HG02852 (cell line): ENCODE measurements around the gene POLL.

Source experiments
- ATAC-seq: cut with Tn5 transposase; IDR thresholded peaks from one replicate; pipeline ENCODE4 v1.9.1; 2021; ENCODE audit warnings: mild to moderate bottlenecking, moderate library complexity; ENCODE audit not compliant: unreplicated experiment

The POLL gene

DNA sequence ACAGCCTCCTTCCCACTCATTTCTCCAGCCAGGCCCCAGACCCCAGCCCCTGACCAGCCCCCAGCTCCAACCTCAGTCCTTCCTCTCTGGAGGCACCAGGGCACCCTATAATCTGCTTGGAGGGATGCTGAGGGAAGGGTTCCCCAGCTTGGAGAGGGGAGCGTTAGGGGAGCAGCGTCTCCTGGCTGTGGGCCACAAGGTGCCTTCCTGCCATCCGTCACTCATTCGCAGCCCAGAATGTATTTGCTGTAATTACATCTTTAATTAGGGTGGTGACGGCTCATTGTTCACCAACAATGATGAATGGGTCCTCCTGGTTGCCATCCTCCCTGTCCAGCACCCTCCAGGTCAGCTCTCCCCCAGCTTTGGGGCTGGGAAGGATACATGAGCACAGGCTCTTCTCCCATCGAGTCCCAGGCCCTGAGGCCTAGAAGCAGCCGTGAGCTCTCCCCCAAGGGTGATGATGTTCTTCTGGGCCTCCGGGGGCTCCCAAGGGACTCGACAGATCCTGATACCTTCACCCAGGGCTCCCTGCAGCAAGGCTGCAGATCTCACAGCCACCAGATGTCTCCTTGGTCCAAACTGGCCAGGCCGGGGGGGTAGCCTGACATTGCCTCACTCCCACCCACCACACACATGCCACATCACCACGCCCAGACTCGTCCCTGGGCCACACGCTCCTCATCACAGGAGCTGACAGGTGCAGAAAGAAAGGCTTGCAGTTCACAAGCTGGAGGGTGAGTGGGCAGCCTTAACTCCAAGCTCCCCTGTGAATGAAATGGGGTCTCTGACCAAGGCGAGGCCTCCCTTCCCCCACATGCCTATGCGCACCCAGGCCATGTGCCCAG is 26.8 kb downstream of the POLL start:
- no peak for ATAC-seq

DNA sequence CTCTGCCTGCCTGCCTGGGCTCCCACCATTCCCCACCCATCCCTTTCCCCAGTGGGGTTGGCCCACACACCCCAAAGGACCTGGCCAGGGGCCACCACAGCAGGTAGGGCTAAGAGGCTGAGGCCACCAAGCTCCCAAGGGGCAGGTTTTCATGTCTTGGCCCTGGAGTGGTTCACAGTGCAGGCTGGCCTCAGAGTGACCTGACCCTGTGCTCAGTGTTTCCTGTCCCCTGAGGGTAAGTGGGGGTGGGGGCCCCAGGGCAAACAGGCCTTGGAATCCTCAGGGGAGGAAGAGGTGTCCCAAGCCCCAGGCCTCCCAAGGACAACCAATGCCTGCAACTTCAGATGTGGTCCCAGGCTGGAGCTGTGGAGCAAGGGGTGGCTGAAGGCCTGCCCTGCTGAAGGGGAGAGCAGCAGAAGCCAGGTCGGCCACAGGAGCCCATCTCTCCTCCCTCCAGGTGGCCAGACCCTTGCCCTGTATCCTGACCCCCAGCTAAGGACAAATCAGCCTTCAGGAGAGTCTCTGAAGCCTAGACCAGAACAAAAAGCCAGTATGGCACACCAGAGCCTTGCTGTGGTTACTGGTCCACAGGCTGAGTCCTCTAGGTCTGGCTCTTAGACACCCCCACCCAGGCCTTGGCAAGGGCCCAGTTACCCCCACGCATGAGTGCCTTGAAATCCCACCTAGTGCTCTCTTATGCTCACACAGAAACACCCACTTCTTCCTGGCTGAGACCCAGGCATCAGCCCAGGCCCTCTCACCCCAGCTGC is 27.6 kb downstream of the POLL start:
- no peak for ATAC-seq

DNA sequence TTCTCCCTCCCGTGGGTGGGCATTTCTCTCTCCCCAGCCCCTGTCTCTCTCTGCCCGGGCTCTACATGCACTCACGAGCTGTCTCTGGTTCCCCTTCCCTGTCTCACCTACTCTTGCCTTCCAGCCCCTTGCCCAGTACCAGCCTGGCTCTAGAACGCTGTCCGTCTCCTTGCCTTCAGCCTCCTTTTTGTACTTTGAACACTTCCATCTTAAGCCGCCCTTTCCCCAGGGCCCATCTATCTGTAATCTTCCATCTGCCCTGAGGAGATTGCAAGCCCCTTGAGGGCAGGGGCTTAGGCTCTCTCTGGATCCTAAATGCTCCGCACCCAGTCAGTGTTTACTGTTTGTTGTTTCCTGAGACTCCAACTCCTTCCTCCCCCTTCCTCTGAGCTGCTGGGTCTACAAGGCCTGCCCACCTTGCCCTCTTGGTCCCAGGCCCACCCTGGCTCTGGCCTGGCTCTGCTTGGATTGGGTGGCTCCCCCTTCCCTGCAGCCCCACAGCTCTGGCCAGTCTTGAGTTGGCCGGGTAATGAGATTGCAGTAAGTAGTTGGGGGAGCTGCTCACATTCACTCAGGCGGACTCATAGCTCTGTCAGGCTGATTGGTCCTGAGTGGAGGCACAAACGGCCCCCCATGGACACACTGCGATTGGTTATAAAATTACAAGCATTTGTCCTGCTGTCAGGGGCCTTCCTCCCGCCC is 28.3 kb downstream of the POLL start:
- ATAC-seq = no peak

DNA sequence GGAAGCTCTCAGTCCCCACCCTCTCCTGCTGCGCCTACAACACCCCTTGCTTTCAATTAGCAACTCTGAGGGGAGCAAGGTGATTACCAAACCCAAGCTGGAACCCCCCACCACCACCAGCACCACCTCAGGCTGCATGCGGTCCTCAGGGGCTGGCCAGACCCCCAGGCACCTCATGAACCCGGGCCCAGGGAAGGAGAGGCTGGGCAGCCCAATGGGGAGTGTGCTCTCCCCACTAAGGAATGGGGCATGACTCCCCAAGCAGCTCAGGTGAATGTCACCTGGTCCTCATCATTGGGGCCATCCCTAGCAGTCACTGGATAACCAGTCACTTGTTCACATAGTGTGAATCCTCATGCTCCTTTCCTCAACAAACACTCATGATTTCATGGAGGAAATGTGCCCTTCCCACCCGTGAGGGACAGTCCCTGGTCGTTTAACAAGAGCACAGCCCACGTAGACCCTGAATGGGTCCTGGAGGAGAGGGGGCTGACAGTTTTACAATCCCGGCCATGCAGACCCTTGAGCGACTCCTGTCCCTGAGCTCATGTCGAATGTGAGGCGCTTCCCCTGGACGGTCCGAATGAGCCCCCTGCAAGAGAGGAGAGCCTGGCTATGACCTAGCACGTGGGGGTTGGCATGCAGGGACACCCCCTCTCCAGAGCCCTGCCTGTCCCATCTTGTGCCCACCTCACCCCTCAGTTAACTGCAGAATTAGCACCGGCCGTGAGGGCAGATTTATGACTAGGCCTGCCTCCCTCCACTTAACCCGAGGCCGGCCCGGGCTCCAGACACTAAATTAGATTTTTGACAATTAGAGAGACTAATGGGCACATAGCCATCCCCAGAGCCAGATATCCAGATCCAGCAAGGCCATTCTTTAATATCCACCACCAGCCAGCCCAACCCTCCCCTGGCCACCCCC is 29.1 kb downstream of the POLL start:
- ATAC-seq = no peak

DNA sequence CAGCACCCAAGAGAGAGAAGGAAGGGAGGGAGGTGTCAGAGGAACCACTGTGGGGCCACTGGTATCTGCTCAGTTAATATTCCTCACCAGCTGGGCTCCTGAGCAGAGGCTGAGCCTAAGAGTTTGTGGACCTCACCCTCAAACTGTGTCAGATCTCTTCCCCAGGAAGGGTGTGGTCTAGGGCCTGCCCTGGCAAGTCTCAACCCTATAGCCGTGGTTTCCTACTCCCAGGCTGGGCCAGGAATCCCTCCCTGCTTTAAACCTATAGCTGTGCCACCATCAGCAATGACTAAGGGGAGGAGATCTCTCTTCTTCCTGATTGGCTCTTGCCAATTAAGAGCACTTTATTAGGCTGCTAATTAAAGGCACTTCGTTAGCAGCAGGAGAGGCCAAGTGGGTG is 29.9 kb downstream of the POLL start:
- ATAC-seq = no peak

DNA sequence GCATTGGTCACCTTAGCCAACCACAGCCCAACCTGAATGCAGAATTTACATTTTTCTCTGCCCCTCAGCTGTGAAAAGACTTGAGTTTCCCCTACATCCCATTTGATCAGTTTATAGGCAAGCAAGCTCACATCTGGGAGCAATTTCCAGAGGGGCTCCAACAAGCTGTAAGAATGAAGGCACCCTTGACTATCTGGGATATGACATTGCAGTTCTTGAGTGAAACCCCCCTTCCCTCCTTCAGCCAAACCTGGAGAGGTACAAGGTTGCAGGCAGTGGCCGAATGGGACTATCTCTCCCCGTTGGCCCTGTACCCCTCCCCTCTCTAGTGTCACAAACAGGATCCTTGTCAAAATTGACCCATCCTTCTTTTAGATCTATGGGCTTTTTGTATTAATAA is 30.5 kb downstream of the POLL start:
- ATAC-seq = no peak

DNA sequence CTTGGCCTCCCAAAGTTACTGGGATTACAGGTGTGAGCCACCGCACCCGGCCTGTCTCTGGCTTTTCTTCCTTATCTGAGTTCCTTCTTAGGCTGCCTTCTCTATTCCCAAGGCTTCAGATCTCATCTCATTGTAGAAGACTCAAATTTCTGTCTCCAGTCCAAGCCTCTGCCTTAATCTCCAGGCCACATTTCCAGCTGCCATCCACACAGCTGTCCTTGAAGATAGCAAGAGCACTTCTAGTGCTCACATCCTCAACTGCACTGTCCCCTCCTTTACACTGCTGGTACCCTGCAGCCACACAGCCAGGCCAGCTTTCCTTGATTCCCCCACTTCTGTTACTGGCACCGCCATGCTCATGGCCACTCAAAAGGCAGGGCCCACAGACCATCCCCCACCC is 35.6 kb downstream of the POLL start:
- no peak for ATAC-seq

DNA sequence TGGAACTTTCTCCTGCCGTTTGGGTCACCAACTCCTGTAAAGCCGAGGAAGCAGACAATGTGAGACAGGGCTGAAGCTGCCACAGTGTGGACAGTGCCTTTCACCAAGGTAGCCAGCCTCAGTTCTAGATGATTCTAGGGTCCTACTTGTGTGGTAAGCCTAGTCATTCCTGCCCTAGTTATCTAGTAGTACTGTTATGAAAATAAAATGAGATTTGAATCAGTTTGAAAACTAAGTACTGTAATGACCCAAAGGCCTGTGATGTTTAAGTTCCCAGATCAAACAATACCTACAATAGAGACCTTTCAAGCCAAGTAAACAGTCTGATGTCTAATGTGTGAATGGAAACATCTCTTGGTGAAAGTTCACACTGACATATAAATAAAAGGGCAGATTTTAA is 37.1 kb downstream of the POLL start:
- no peak for ATAC-seq

DNA sequence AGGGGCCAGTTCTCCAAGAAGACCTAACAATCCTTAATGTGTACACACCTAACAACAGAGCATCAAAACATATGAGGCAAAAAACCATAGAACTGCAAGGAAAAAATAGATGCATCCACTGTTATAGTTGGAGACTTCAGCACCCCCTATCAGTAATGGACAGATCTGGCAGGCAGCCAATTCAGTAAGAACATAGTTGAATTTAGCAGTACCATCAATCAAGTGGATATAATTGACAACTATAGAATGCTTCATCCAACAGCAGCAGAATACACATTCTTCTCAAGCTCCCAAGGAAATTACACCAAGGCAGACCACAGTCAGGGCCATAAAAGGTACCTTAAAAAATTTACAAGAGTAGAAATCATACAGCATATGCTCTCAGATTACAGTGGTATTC is 42.2 kb downstream of the POLL start:
- no peak for ATAC-seq

DNA sequence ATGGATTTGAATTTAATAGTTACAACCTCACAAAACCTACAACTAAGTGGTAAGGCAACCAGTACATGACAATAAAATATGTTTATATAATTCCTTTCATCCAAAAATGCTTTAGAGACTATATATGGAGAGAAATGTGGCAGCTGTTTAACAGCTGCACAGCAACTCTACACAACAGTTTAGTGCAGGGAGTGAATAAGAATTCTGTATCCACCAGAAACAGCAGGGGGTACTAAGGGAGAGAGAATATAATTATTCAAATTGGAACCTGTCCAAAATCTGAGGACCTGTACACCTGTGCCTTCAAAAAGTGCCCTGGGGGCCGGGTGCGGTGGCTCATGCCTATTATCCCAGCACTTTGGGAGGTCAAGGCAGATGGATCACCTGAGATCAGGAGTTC is 49.6 kb downstream of the POLL start:
- no peak for ATAC-seq

DNA sequence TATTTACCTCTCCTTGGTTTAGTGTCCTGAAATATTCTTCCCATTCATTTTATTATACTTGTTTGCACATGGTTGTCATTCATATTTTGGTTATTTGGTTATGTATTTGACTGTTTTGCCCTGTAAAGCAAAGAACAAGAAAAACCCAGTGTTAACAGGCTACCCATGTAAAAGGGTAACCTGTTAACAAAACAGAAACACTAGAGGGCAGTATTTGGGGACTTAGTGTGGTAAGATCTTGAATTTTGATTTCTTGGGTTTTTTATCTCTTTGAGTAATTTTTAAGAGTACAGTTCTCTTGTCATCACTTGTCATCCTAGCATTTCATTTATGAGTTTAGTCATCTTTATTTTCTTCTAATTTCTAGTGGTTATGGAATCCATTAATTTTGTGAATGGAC is 51.3 kb downstream of the POLL start:
- ATAC-seq = no peak

DNA sequence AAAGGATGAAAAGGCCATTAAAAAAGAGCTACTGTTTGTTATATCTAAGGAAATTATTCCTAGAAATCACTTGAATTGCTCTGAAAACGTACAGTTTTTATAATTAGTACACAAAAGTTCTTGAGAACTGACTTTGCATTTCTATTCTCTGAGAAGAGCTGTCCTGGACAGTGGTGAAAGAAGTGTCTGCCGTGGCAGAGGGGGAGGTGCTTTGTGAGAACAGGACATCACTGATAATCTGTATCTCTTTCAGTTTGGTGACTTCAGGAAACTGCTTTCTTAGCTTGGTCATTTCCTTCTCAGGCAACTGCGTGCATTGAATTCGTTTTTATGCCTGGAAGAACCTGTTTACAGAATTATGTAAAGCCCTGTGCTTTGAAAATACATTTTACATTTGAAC is 52.1 kb downstream of the POLL start:
- no peak for ATAC-seq

DNA sequence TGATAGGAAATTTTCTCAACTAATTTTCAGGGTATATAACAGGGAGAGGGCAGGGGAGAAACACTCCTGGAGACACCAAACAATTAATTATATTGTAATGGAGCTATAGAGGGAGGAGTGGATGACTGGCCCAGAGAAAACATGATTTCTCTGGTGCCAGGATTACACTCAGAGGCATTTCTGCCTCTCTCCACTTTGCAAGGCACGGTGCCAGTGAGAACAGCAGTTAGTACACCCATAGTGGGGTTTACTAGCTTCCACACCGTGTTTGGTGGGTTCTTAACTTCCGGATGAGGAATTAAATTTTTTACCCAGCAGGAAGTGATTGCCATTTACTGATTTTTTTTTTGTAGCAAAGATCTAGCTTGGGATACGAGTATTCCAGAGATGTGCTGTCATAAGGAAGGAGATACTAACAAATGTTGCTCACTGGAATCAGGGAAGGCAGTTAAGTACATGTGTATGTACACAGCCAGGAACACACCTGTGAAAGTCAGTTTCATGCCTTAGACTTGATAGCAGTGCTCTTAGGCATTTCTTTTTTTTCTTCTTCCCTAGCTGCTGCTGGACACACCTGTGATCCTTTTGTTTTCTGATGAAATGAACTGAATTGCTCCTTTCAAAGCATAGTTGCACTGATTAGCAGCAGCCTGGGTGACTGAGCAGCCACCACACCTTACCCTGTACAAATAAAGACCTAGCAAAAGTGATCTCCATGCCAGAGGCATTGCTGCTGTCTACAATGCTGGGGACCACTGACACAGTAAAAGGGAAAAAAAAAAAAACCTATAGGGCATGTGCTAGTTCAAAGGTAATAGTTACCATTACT is 58.1 kb downstream of the POLL start:
- no peak for ATAC-seq

DNA sequence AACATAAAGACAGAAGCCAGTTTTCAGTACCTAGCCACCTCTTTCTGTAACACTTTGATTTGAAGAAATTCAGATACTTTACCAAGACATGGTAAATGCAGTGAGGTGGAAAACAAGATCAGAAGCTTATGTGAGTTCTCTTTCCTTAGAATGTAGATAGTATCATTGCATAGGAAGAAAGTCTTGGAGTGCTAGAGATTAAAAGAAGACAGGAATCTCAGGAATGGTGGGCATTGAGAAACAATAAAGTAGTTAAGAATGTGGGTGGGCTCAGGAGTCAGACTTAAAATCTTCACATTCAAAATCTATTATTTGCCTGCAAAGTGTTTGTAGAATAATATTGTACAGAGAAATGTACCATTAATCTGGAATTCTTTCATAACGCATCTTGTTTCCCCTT is 58.9 kb downstream of the POLL start:
- no peak for ATAC-seq
